Stomach (tissue), 9 donors: ENCODE results near the gene MPHOSPH8. TPM values are rescaled to one million over a fixed set of nuclear protein-coding genes. Genes with fewer than 3 reads are reported as not detected.

Experiments
- DNase-seq, 2 donors: peaks; one replicate each; pipeline versions ENCODE4 v3.0.0 to v3.0.0-alpha.2; 2013 to 2019
- H3K27ac ChIP-seq, 5 donors: fragments of 200-600 bp in 4 of 5; sonication (generic) in 4 of 5; one replicate each; pipeline ENCODE4 v1.5.1; 2013 to 2019; ENCODE audit warnings: mild to moderate bottlenecking in 1 of 5, moderate library complexity in 1 of 5
- H3K27me3 ChIP-seq, 3 donors: fragments of 200-600 bp; sonication (generic); one replicate each; pipeline ENCODE4 v1.5.1; 2017 to 2019; ENCODE audit warnings: mixed run types in 1 of 3
- H3K36me3 ChIP-seq, 4 donors: fragments of 200-600 bp; sonication (generic); 1 replicate in 3 of 4; 2 replicates in 1 of 4; pipeline ENCODE4 v1.5.1; 2016 to 2019
- H3K4me1 ChIP-seq, 4 donors: fragments of 200-600 bp; sonication (generic); one replicate each; pipeline ENCODE4 v1.5.1; 2016 to 2019
- H3K4me3 ChIP-seq, 4 donors: fragments of 200-600 bp; sonication (generic) in 3 of 4; one replicate each; pipeline ENCODE4 v1.5.1; 2016 to 2019; ENCODE audit warnings: mild to moderate bottlenecking in 1 of 4
- H3K9me3 ChIP-seq, 4 donors: fragments of 200-600 bp; sonication (generic); one replicate each; pipeline ENCODE4 v1.5.1; 2016 to 2019
- EP300 ChIP-seq: sonication (generic); formaldehyde crosslinking; IDR thresholded peaks from one replicate; pipeline ENCODE4 v1.6.1; 2017; ENCODE audit warnings: antibody characterized with exemption
- POLR2A ChIP-seq, 4 donors: fragments of 450-650 bp; IDR thresholded peaks; one replicate each; pipeline ENCODE4 v1.6.1; 2016; ENCODE audit warnings: antibody characterized with exemption in 4 of 4, control low read depth in 2 of 4, mild to moderate bottlenecking in 1 of 4, moderate library complexity in 1 of 4
- POLR2AphosphoS5 ChIP-seq, 3 donors: sonication (generic); formaldehyde crosslinking; IDR thresholded peaks; one replicate each; pipeline ENCODE4 v1.6.1; 2016; ENCODE audit warnings: antibody characterized with exemption in 3 of 3
- WGBS, 5 donors: extraction: QIAGEN DNeasy Blood & Tissue Kit in 3 of 5; methylation state at CpG; one replicate each; pipeline versions ENCODE4 v1.1.5 to v1.1.7; 2013 to 2018; 5-methylcytosine and 5-hydroxymethylcytosine counted together
- intact Hi-C: fragments of 100-400 bp; cut with DNase I; formaldehyde crosslinking; loops from one replicate; pipeline ENCODE4 v1.15.1; 2023; ENCODE audit warnings: low total_unique reads
- polyA plus RNA-seq, 3 donors: library from polyadenylated mRNA; stranded (reverse); fragments of 200-250 nt; gene quantifications; one replicate each; pipeline ENCODE4 v1.2.3, GENCODE V29; 2013
- total RNA-seq, 5 donors: library from RNA; depleted of rRNA; stranded (reverse); fragments of >200 nt; gene quantifications; one replicate each; pipeline versions ENCODE4 v1.1.0 to v1.2.3, GENCODE V29; 2014 to 2016
- TF ChIP-seq, protein P1 (sequence below), 7 experiments: fragments of 450-650 bp in 4 of 7; fragments of 200-600 bp in 3 of 7; sonication (generic) in 3 of 7; IDR thresholded peaks; one replicate each; pipeline ENCODE4 v1.5.1; 2016 to 2019; ENCODE audit warnings: antibody characterized with exemption in 7 of 7, control low read depth in 2 of 7, mild to moderate bottlenecking in 1 of 7
- donor health status: healthy with polysubstance abuse.
- donor health status: Bipolar disorder and iron deficiency.
- donor health status: healthy.

MPHOSPH8 gene
- total and polyA plus RNA-seq, 8 donors, result 15.1 to 69.2 (median 26.1) TPM

GRCh38 chr13:19596086-19596485 is 37.4 kb upstream of the MPHOSPH8 start:
- H3K27me3 ChIP-seq, result peaks cover 0 to 22% (median 0%) of the 10 kb centered on the region in 3 donors
- no peak overlapping the region for H3K27ac ChIP-seq
- DNase-seq, result no peak
- WGBS, 5 donors, result 94 to 100% (median 97%) methylated on average over 3 of the region's 3 CpGs
- no peak for TF ChIP-seq POLR2A (IDR thresholded peaks at IDR 0.05)
- no peak for TF ChIP-seq EP300
- no peak for TF ChIP-seq POLR2AphosphoS5 (IDR thresholded peaks at IDR 0.05)
- TF ChIP-seq, protein P1, sequence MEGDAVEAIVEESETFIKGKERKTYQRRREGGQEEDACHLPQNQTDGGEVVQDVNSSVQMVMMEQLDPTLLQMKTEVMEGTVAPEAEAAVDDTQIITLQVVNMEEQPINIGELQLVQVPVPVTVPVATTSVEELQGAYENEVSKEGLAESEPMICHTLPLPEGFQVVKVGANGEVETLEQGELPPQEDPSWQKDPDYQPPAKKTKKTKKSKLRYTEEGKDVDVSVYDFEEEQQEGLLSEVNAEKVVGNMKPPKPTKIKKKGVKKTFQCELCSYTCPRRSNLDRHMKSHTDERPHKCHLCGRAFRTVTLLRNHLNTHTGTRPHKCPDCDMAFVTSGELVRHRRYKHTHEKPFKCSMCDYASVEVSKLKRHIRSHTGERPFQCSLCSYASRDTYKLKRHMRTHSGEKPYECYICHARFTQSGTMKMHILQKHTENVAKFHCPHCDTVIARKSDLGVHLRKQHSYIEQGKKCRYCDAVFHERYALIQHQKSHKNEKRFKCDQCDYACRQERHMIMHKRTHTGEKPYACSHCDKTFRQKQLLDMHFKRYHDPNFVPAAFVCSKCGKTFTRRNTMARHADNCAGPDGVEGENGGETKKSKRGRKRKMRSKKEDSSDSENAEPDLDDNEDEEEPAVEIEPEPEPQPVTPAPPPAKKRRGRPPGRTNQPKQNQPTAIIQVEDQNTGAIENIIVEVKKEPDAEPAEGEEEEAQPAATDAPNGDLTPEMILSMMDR (IDR thresholded peaks at IDR 0.05), result no peak
- no peak overlapping the region for H3K4me3 ChIP-seq
- no peaks in the 10 kb centered on the region for H3K4me1 ChIP-seq
- intact Hi-C loops, result no loop called here
- H3K36me3 ChIP-seq, result no peaks in the 10 kb centered on the region
- H3K9me3 ChIP-seq, result no peaks in the 10 kb centered on the region

DNA sequence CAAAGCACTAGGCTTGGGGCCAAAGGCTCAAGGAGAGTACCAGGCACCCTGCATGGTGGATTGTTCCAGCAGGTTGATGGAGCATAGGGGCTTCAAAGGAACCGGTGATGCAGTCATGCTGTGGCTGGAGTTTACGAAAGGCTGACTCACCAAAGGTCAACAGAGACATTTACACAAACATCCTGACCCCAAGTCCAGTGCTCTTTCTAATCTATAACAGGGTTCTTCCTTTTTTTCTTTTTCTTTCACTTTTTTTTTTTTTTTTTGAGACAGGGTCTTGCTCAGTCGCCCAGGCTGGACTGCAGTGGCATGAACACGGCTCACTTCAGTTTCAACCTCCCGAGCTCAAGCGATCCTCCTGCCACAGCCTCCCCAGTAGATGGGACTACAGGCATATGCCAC is 36.5 kb upstream of the MPHOSPH8 start:
- intact Hi-C loops, result no loop called here
- 73 to 84% (median 78%) methylated on average over 6 of the region's 6 CpGs for WGBS, 5 donors
- no peak overlapping the region for H3K4me3 ChIP-seq
- no peak for TF ChIP-seq POLR2AphosphoS5 (IDR thresholded peaks at IDR 0.05)
- no peak for TF ChIP-seq POLR2A (IDR thresholded peaks at IDR 0.05)
- TF ChIP-seq EP300, result no peak
- TF ChIP-seq, protein P1 (IDR thresholded peaks at IDR 0.05), result no peak
- H3K27me3 ChIP-seq, result peaks cover 0 to 31% (median 9%) of the 10 kb centered on the region in 3 donors
- no peaks in the 10 kb centered on the region for H3K9me3 ChIP-seq
- no peak overlapping the region for H3K27ac ChIP-seq
- H3K4me1 ChIP-seq, result peaks cover 0 to 7% (median 5%) of the 10 kb centered on the region in 4 donors
- H3K36me3 ChIP-seq, result no peaks in the 10 kb centered on the region
- peak in 1 of 2 donors; percentile 15 for DNase-seq

DNA sequence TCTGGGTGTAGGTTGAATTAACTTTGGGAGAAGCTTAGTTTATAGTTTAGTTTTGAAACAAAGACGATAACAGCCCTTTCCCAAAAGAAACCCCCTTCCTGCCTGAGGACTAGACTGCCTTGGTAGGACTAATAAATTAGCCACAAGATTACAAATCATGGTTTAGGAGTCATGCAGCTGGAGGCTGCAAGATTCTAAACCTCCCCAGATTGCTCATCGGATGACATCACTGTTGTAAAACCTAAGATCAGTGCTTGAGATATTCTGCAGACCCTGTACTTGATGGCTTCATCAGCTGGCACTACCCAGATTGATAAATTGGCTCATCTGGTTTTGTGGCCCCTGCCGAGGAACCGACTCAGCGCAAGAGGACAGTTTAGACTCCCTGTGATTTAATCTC is 35.9 kb upstream of the MPHOSPH8 start:
- Histone ChIP-seq H3K9me3 (no peaks in the 10 kb centered on the region), H3K4me3 (no peak overlapping the region), H3K36me3 (no peaks in the 10 kb centered on the region), H3K27me3 (peaks cover 0 to 36% (median 14%) of the 10 kb centered on the region in 3 donors), H3K4me1 (peaks cover 5 to 13% (median 11%) of the 10 kb centered on the region in 4 donors), H3K27ac (no peak overlapping the region)
- intact Hi-C loops, result no loop called here
- no peak for DNase-seq
- WGBS, 5 donors, result 77 to 88% (median 85%) methylated on average over 5 of the region's 5 CpGs
- TF ChIP-seq POLR2AphosphoS5 (IDR thresholded peaks at IDR 0.05), result no peak
- TF ChIP-seq, protein P1 (IDR thresholded peaks at IDR 0.05), result no peak
- no peak for TF ChIP-seq POLR2A (IDR thresholded peaks at IDR 0.05)
- TF ChIP-seq EP300, result no peak

GRCh38 chr13:19601749-19602725 is 31.4 kb upstream of the MPHOSPH8 start:
- peaks cover 0 to 7% (median 0%) of the 10 kb centered on the region in 4 donors for H3K9me3 ChIP-seq
- H3K27me3 ChIP-seq, result peaks cover 0 to 52% (median 15%) of the 10 kb centered on the region in 3 donors
- 0 to 3% (median 2%) methylated on average over 22 to 108 of the region's 108 CpGs for WGBS, 5 donors
- H3K4me1 ChIP-seq, result peaks cover 6 to 17% (median 12%) of the 10 kb centered on the region in 4 donors
- intact Hi-C loops, result no loop called here
- H3K4me3 ChIP-seq, result peak overlapping the region; percentile 53 to 83 (median 61)
- TF ChIP-seq, protein P1 (IDR thresholded peaks at IDR 0.05), result no peak
- TF ChIP-seq POLR2AphosphoS5 (IDR thresholded peaks at IDR 0.05) (no peak), POLR2A (IDR thresholded peaks at IDR 0.05) (no peak), EP300 (no peak)
- DNase-seq, result peak; percentile 37 to 81
- peak overlapping the region; percentile 1 to 38 (median 9) for H3K27ac ChIP-seq
- H3K36me3 ChIP-seq, result no peaks in the 10 kb centered on the region
